Endothelial cell (in vitro differentiated cells): ENCODE measurements around the gene PMM1. TPM values are rescaled to one million over a fixed set of nuclear protein-coding genes. Genes with fewer than 3 reads are reported as not detected.

Experiments used
- DNase-seq: peaks from one replicate; pipeline ENCODE4 v3.0.0; 2021; ENCODE audit warnings: low spot score
- H3K27ac Mint-ChIP-seq: one replicate; pipeline ENCODE4 v1.8.0; 2021; ENCODE audit warnings: mixed read lengths, inconsistent platforms; ENCODE audit not compliant: unreplicated experiment
- H3K27me3 Mint-ChIP-seq: one replicate; pipeline ENCODE4 v1.8.0; 2021; ENCODE audit warnings: mild to moderate bottlenecking, moderate library complexity, mixed read lengths, inconsistent platforms; ENCODE audit not compliant: unreplicated experiment
- H3K36me3 Mint-ChIP-seq: one replicate; pipeline ENCODE4 v1.8.0; 2021; ENCODE audit warnings: mild to moderate bottlenecking, low read depth, mixed read lengths, inconsistent platforms; ENCODE audit not compliant: unreplicated experiment
- H3K4me1 Mint-ChIP-seq: one replicate; pipeline ENCODE4 v1.8.0; 2021; ENCODE audit warnings: mild to moderate bottlenecking, mixed read lengths, inconsistent platforms; ENCODE audit not compliant: unreplicated experiment
- H3K4me3 Mint-ChIP-seq: one replicate; pipeline ENCODE4 v1.8.0; 2021; ENCODE audit warnings: mild to moderate bottlenecking, mixed read lengths, inconsistent platforms; ENCODE audit not compliant: unreplicated experiment
- H3K9me3 Mint-ChIP-seq: one replicate; pipeline ENCODE4 v1.8.0; 2021; ENCODE audit warnings: mixed read lengths, inconsistent platforms; ENCODE audit not compliant: unreplicated experiment
- total RNA-seq: library from RNA; stranded (reverse); fragmentation: NEBNext Ultra II Directional; extraction: Animal tissue kit (Norgen Biotek cat#: 25700); gene quantifications from one replicate; pipeline ENCODE4 v1.2.1, GENCODE V29; 2021; ENCODE audit not compliant: unreplicated experiment
- TF ChIP-seq, protein P1 (sequence below): fragments of 200-600 bp; sonication (generic); IDR thresholded peaks from one replicate; pipeline ENCODE4 v1.5.0; 2021; ENCODE audit warnings: antibody characterized with exemption; ENCODE audit not compliant: unreplicated experiment

Gene PMM1
- total RNA-seq, 1 donor from 2014 or later = 6.0 TPM

- H3K4me3 Mint-ChIP-seq = no peak overlapping the region
- peaks cover 13% of the 10 kb centered on the region for H3K36me3 Mint-ChIP-seq
- peaks cover 2% of the 10 kb centered on the region for H3K27me3 Mint-ChIP-seq
- no peaks in the 10 kb centered on the region for H3K9me3 Mint-ChIP-seq
- H3K4me1 Mint-ChIP-seq = peaks cover 10% of the 10 kb centered on the region
- TF ChIP-seq, protein P1, sequence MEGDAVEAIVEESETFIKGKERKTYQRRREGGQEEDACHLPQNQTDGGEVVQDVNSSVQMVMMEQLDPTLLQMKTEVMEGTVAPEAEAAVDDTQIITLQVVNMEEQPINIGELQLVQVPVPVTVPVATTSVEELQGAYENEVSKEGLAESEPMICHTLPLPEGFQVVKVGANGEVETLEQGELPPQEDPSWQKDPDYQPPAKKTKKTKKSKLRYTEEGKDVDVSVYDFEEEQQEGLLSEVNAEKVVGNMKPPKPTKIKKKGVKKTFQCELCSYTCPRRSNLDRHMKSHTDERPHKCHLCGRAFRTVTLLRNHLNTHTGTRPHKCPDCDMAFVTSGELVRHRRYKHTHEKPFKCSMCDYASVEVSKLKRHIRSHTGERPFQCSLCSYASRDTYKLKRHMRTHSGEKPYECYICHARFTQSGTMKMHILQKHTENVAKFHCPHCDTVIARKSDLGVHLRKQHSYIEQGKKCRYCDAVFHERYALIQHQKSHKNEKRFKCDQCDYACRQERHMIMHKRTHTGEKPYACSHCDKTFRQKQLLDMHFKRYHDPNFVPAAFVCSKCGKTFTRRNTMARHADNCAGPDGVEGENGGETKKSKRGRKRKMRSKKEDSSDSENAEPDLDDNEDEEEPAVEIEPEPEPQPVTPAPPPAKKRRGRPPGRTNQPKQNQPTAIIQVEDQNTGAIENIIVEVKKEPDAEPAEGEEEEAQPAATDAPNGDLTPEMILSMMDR = no peak
- DNase-seq = no peak
- H3K27ac Mint-ChIP-seq = no peak overlapping the region
Measured at GRCh38 chr22:41538583-41538982, 51.1 kb downstream of the PMM1 start.

DNA sequence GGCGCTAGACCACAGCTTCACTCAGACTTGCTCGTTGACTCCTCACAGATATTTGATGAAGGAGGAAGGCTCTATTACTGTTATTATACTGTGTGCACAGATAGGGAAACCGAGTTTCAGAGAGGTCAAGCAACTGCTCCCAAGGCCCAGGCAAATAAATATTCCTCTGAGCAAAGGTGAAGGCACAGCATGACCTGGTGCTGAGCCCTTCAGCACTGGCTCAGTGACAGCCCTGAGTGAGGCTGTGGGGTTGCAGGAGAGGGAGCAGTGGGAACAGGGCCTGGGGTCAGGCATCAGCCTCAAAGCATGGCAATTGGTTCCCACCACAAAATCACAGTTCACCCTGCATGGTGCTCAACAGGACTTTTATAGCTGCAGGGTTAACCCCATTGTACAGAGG is 52.4 kb downstream of the PMM1 start:
- Mint-ChIP-seq H3K4me1 (peaks cover 5% of the 10 kb centered on the region), H3K27me3 (no peaks in the 10 kb centered on the region), H3K27ac (no peak overlapping the region), H3K4me3 (no peak overlapping the region), H3K9me3 (no peaks in the 10 kb centered on the region), H3K36me3 (peaks cover 16% of the 10 kb centered on the region)
- TF ChIP-seq, protein P1 = no peak
- no peak for DNase-seq

GRCh38 chr22:41535244-41535643 is 54.4 kb downstream of the PMM1 start:
- TF ChIP-seq, protein P1 = no peak
- Mint-ChIP-seq H3K27ac (no peak overlapping the region), H3K4me3 (no peak overlapping the region), H3K36me3 (peaks cover 18% of the 10 kb centered on the region), H3K4me1 (no peaks in the 10 kb centered on the region), H3K27me3 (peaks cover 1% of the 10 kb centered on the region), H3K9me3 (no peaks in the 10 kb centered on the region)
- no peak for DNase-seq

- Mint-ChIP-seq H3K4me1 (no peaks in the 10 kb centered on the region), H3K36me3 (peaks cover 9% of the 10 kb centered on the region), H3K27ac (no peak overlapping the region), H3K9me3 (no peaks in the 10 kb centered on the region), H3K4me3 (no peak overlapping the region), H3K27me3 (peaks cover 3% of the 10 kb centered on the region)
- DNase-seq = no peak
- TF ChIP-seq, protein P1 = no peak
Measured at GRCh38 chr22:41534219-41534618, 55.4 kb downstream of the PMM1 start.

DNA sequence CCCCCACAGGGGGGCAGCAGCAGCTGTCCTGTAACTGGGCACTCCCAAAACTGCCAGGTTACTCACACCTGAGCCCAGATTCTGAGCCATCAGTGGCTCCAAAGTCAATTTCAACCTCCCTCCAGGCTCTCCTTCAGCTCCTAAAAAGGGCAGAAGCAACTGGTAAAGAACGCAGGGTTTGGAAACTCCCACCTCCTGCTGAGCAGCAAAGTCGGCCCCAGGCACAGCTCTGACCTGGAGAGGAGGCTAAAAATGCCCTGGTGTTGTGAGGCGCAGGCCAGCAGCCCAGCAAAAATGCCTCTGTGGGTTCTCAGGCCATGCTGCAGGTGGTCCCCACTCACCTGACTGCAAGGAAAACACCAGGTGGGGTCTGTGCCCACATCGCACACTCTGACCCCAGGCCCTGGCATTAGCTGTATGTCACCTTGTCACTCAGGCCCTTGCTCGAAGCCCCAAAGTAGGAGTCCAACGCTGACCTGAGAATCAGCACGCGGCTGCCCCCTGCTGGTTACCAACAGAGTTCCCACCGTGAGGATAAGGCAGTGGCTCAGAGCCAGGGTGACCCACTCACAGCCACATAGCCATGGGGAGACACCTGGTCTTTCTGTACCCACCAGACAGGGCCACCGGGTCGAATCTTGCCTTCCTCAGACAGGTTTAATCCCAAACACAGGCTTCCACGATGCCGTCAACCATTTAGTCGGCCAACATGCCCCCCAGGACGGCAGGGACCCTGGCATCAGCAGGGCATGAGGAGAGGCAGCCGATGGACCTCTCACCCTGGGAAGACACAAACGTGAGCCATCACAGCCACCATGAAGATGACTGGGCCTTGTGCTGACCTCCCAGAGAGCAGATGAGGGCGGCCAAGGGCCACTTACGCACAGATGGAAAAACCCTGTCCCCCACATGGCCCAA is 56.5 kb downstream of the PMM1 start:
- no peak overlapping the region for H3K27ac Mint-ChIP-seq
- H3K27me3 Mint-ChIP-seq = peaks cover 3% of the 10 kb centered on the region
- H3K4me3 Mint-ChIP-seq = no peak overlapping the region
- H3K36me3 Mint-ChIP-seq = peaks cover 15% of the 10 kb centered on the region
- peak; percentile 81 for DNase-seq
- H3K9me3 Mint-ChIP-seq = no peaks in the 10 kb centered on the region
- TF ChIP-seq, protein P1 = peak; percentile 79
- no peaks in the 10 kb centered on the region for H3K4me1 Mint-ChIP-seq
